ENCODE data around the gene KDM1B.
"Not testable (repeated sequence)": the region's sequence is repeated elsewhere in the genome, so short reads cannot be mapped to it uniquely, and the experiment has no call there.

KDM1B gene

GRCh38 chr6:18227166-18227565 lies 71.9 kb downstream of the KDM1B start:
- in situ Hi-C loops (cut with MboI; ENCODE audit: low sequenced_read_pairs): not testable (repeated sequence)

DNA sequence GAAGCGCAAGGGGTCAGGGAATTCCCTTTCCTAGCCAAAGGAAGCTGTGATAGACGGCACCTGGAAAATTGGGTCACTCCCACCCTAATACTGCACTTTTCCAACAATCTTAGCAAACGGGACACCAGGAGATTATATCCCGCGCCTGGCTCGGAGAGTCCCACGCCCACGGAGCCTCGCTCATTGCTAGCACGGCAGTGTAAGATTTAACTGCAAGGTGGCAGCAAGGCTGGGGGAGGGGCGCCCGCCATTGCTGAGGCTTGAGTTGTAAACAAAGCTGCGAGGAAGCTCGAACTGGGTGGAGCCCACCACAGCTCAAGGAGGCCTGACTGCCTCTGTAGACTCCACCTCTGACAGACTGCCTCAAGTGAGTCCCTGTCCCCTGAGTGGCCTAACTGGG lies 73.4 kb downstream of the KDM1B start:
- in situ Hi-C loops (cut with MboI; ENCODE audit: low sequenced_read_pairs): not testable (repeated sequence)

- in situ Hi-C loops (cut with MboI; ENCODE audit: low sequenced_read_pairs): not testable (repeated sequence)
Observed at GRCh38 chr6:18231856-18232255, 76.6 kb downstream of the KDM1B start.

DNA sequence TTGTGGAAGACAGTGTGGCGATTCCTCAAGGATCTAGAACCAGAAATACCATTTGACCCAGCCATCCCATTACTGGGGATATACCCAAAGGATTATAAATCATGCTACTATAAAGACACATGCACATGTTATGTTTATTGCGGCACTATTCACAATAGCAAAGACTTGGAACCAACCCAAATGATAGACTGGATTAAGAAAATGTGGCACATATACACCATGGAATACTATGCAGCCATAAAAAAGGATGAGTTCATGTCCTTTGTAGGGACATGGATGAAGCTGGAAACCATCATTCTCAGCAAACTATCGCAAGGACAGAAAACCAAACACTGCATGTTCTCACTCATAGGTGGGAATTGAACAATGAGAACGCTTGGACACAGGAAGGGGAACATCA lies 78.5 kb downstream of the KDM1B start:
- in situ Hi-C loops (cut with MboI; ENCODE audit: low sequenced_read_pairs): not testable (repeated sequence)

- in situ Hi-C loops (cut with MboI; ENCODE audit: low sequenced_read_pairs): no loop called here
Observed at GRCh38 chr6:18234564-18234963, 79.3 kb downstream of the KDM1B start.

- in situ Hi-C loops (cut with MboI; ENCODE audit: low sequenced_read_pairs): no loop called here
Observed at GRCh38 chr6:18235524-18235923, 80.3 kb downstream of the KDM1B start.

GRCh38 chr6:18237167-18237566 lies 81.9 kb downstream of the KDM1B start:
- in situ Hi-C loops (cut with MboI; ENCODE audit: low sequenced_read_pairs): no loop called here

- in situ Hi-C loops (cut with MboI; ENCODE audit: low sequenced_read_pairs): no loop called here
Observed at GRCh38 chr6:18240230-18240629, 85.0 kb downstream of the KDM1B start.

DNA sequence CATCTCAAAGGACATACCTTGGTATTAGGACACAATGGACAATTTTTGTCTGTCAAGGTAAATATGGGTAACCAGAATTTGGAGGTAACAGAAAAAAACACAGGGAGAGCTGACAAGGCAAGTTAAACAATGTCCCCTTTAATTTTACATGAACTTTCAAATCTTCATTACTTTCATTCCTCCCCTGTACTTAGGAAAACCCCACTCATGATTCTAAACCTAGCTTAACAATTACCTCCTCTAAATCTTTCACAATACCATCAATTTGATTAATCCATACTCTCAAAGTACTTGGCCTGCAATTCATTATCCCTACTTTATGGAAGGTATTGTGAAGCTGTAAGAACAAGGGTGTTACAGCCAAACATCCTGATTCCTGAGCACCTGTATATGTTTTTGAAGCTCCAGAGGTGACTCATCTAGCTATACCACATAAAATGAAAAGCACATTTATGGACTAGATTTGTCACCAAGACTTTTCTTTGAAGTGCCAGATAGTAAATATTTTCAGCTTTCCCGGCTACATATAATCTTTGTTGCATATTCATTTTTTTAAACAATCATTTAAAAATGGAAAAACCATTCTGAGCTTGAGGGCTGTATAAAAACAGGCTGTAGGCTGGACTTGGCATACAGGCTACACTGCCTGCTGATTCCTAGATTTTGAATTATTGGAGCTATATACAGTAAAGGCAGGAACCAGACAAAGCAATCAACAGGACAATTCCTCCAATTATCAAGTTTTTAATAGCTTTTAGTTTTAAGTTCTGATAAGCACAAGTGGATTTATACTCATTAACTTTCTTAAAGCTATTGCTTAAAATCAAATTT lies 86.2 kb downstream of the KDM1B start:
- in situ Hi-C loops (cut with MboI; ENCODE audit: low sequenced_read_pairs): no loop called here

GRCh38 chr6:18242062-18242851 lies 87.0 kb downstream of the KDM1B start:
- in situ Hi-C loops (cut with MboI; ENCODE audit: low sequenced_read_pairs): no loop called here

GRCh38 chr6:18243302-18243893 lies 88.2 kb downstream of the KDM1B start:
- in situ Hi-C loops (cut with MboI; ENCODE audit: low sequenced_read_pairs): no loop called here

DNA sequence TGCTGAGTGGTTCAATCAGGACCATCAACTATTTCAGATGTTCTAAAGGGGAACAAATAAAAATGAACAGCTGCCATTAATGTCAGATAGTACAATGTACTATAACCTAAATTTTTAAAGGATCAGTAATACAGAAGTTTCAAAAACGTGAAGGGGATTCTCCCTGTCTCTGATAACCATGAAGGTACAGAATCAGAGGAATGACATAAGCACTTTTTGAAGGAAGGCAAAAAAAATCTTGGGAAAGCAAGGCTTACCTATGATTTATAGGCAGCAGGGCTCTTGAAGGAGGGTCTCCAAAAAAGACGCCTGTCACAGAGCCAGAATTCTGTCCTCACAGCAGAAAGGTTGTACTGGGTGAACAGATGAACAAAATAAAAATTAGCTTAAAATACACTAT lies 89.0 kb downstream of the KDM1B start:
- in situ Hi-C loops (cut with MboI; ENCODE audit: low sequenced_read_pairs): no loop called here

GRCh38 chr6:18245079-18245478 lies 89.9 kb downstream of the KDM1B start:
- in situ Hi-C loops (cut with MboI; ENCODE audit: low sequenced_read_pairs): no loop called here

- in situ Hi-C loops (cut with MboI; ENCODE audit: low sequenced_read_pairs): no loop called here
Observed at GRCh38 chr6:18245642-18246041, 90.4 kb downstream of the KDM1B start.

DNA sequence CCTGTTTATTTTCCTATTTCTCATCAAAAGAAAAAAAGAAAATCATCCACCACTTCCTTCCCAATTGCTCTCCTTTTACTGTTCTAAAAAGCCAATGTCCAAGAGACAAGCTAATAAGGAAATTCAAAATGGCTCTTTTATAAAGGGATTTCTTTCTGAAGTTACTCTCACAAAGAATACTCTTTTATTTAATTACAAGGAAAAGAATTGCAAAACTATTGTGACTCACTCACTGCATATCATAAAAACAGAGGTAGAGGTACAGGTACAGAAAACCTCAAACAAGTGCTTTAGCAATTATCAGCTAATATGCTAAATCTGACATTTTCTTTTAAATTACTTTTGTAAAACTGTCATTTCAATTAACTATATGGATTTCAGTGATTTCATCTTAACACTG lies 91.0 kb downstream of the KDM1B start:
- in situ Hi-C loops (cut with MboI; ENCODE audit: low sequenced_read_pairs): no loop called here

GRCh38 chr6:18247002-18247401 lies 91.8 kb downstream of the KDM1B start:
- in situ Hi-C loops (cut with MboI; ENCODE audit: low sequenced_read_pairs): no loop called here

DNA sequence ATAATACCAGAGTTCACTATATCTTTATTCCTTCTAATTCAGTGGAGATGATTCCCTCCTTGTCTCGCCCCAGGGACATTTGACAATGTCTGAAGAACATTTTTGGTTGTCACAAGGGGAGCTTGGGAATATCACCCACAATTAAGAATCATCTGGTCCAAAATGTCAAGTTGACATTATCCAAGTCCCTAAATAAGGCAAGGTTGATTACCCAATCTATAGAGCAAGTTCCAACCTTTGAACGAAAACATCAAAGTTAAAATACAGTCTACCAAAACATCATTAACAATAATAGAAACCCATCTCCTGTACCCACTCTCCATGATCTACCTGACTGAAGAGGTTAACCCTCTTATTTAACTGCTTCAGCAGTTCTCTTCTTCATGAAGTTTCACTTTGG lies 93.5 kb downstream of the KDM1B start:
- in situ Hi-C loops (cut with MboI; ENCODE audit: low sequenced_read_pairs): no loop called here

- in situ Hi-C loops (cut with MboI; ENCODE audit: low sequenced_read_pairs): no loop called here
Observed at GRCh38 chr6:18249271-18249670, 94.0 kb downstream of the KDM1B start.

GRCh38 chr6:18253635-18254034 lies 98.4 kb downstream of the KDM1B start:
- in situ Hi-C loops (cut with MboI; ENCODE audit: low sequenced_read_pairs): no loop called here

- in situ Hi-C loops (cut with MboI; ENCODE audit: low sequenced_read_pairs): no loop called here
Observed at GRCh38 chr6:18254793-18255192, 99.6 kb downstream of the KDM1B start.

GRCh38 chr6:18259675-18260447 lies 104.6 kb downstream of the KDM1B start:
- in situ Hi-C loops (cut with MboI; ENCODE audit: low sequenced_read_pairs): no loop called here
